ENCODE data around the gene DUSP28. TPM values are rescaled to one million over a fixed set of nuclear protein-coding genes. Genes with fewer than 3 reads are reported as not detected.
A peak's percentile ranks its signal among the peaks of the same experiment; 100 is the strongest.

Gene DUSP28
- total RNA-seq, 1 donor from 2014 or later, result 1.5 TPM

GRCh38 chr2:240603081-240603835 is 43.1 kb downstream of the DUSP28 start:
- TF ChIP-seq, protein P1, sequence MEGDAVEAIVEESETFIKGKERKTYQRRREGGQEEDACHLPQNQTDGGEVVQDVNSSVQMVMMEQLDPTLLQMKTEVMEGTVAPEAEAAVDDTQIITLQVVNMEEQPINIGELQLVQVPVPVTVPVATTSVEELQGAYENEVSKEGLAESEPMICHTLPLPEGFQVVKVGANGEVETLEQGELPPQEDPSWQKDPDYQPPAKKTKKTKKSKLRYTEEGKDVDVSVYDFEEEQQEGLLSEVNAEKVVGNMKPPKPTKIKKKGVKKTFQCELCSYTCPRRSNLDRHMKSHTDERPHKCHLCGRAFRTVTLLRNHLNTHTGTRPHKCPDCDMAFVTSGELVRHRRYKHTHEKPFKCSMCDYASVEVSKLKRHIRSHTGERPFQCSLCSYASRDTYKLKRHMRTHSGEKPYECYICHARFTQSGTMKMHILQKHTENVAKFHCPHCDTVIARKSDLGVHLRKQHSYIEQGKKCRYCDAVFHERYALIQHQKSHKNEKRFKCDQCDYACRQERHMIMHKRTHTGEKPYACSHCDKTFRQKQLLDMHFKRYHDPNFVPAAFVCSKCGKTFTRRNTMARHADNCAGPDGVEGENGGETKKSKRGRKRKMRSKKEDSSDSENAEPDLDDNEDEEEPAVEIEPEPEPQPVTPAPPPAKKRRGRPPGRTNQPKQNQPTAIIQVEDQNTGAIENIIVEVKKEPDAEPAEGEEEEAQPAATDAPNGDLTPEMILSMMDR (IDR thresholded peaks at IDR 0.05; ENCODE audit: unreplicated experiment), result no peak
- Mint-ChIP-seq H3K4me3 (ENCODE audit: unreplicated experiment) (no peak overlapping the region), H3K36me3 (ENCODE audit: low read depth, unreplicated experiment) (no peaks in the 10 kb centered on the region), H3K27me3 (ENCODE audit: unreplicated experiment) (peaks cover 3% of the 10 kb centered on the region), H3K9me3 (ENCODE audit: unreplicated experiment) (no peaks in the 10 kb centered on the region), H3K27ac (ENCODE audit: unreplicated experiment) (no peak overlapping the region), H3K4me1 (ENCODE audit: unreplicated experiment) (peaks cover 8% of the 10 kb centered on the region)
- DNase-seq (ENCODE audit: low spot score), result no peak

DNA sequence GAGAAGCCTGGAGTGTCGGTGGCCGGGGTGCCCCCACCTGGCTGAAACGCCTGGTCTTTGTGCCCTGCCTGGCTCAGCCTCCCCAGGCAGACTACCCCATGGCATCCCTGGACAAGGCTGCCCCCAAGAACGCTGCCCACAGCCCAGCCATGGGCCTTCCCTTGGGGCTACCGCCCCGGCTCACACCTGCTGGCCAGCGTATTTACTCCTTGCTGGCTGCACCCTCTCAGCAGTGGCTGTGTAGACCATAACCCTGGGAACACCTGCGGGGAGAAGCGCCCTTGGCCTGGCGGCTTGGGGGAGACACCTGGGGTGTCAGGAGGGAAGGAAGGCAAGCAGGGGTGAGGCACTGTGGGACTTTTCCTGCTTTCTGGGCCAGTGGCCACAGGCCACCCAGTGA is 43.7 kb downstream of the DUSP28 start:
- DNase-seq (ENCODE audit: low spot score), result no peak
- TF ChIP-seq, protein P1 (IDR thresholded peaks at IDR 0.05; ENCODE audit: unreplicated experiment), result no peak
- H3K9me3 Mint-ChIP-seq (ENCODE audit: unreplicated experiment), result no peaks in the 10 kb centered on the region
- H3K4me3 Mint-ChIP-seq (ENCODE audit: unreplicated experiment), result no peak overlapping the region
- H3K4me1 Mint-ChIP-seq (ENCODE audit: unreplicated experiment), result peaks cover 8% of the 10 kb centered on the region
- H3K27me3 Mint-ChIP-seq (ENCODE audit: unreplicated experiment), result peaks cover 3% of the 10 kb centered on the region
- no peaks in the 10 kb centered on the region for H3K36me3 Mint-ChIP-seq (ENCODE audit: low read depth, unreplicated experiment)
- no peak overlapping the region for H3K27ac Mint-ChIP-seq (ENCODE audit: unreplicated experiment)

GRCh38 chr2:240604291-240604938 is 44.3 kb downstream of the DUSP28 start:
- Mint-ChIP-seq H3K27ac (ENCODE audit: unreplicated experiment) (no peak overlapping the region), H3K36me3 (ENCODE audit: low read depth, unreplicated experiment) (no peaks in the 10 kb centered on the region), H3K4me1 (ENCODE audit: unreplicated experiment) (peaks cover 8% of the 10 kb centered on the region), H3K9me3 (ENCODE audit: unreplicated experiment) (no peaks in the 10 kb centered on the region), H3K4me3 (ENCODE audit: unreplicated experiment) (no peak overlapping the region), H3K27me3 (ENCODE audit: unreplicated experiment) (peaks cover 3% of the 10 kb centered on the region)
- TF ChIP-seq, protein P1 (IDR thresholded peaks at IDR 0.05; ENCODE audit: unreplicated experiment), result no peak
- DNase-seq (ENCODE audit: low spot score), result peak; percentile 78

DNA sequence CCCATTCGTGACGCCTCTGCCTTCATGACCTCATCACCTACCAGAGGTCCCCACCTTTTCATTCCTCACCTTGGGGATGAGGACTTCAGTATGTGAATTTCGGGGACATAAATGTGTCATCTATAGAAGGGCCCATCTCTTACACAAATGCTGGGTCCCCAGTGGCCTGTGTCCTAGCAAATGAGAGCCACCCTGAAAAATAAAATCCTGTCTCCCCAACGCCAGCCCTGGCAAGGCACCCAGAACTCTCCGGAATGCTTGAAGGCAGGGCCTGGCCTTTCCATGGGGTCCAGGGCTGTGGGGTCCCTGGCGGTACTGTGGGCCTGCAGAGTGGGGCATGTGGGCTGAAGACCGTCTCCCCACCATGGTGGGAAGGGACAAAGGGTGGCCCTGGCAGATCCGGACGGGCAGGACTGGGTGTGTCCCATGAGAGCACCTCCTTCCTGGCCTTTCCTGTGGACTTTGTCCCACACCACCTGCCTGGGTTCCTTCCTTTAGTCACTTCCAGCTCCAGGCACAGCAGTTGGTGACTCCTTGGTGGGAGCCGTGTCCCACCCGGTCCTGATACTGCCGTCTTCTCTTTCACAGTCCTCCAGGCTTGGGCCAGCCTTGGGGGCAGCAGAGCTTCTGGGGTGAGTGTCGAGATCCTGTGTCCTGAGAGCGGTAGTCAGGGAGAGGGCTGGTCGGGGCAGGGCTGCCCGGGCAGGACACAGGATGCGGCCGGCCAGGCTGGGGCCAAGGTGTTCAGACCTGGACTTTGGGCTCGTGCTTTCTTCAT is 45.0 kb downstream of the DUSP28 start:
- H3K9me3 Mint-ChIP-seq (ENCODE audit: unreplicated experiment), result no peaks in the 10 kb centered on the region
- peaks cover 3% of the 10 kb centered on the region for H3K27me3 Mint-ChIP-seq (ENCODE audit: unreplicated experiment)
- H3K4me3 Mint-ChIP-seq (ENCODE audit: unreplicated experiment), result no peak overlapping the region
- TF ChIP-seq, protein P1 (IDR thresholded peaks at IDR 0.05; ENCODE audit: unreplicated experiment), result no peak
- no peak overlapping the region for H3K27ac Mint-ChIP-seq (ENCODE audit: unreplicated experiment)
- H3K36me3 Mint-ChIP-seq (ENCODE audit: low read depth, unreplicated experiment), result no peaks in the 10 kb centered on the region
- no peak for DNase-seq (ENCODE audit: low spot score)
- H3K4me1 Mint-ChIP-seq (ENCODE audit: unreplicated experiment), result peaks cover 8% of the 10 kb centered on the region
